Effector memory CD4-positive, alpha-beta T cell (primary cell): ENCODE data around the gene BRD3.

Experiments used
- DNase-seq, 3 donors: peaks; one replicate each; pipeline ENCODE4 v3.0.0-alpha.2; 2020
- H3K27ac ChIP-seq: 2 replicates; pipeline ENCODE4 v1.7.0; 2013; ENCODE audit warnings: mild to moderate bottlenecking, low read length, moderate library complexity; ENCODE audit not compliant: insufficient read depth, poor library complexity, severe bottlenecking
- H3K27me3 ChIP-seq: replicated peaks from 2 replicates; pipeline ENCODE4 v1.7.0; 2013; ENCODE audit warnings: mild to moderate bottlenecking, low read length; ENCODE audit not compliant: insufficient read depth, control insufficient read depth, poor library complexity, severe bottlenecking
- H3K36me3 ChIP-seq: 2 replicates; pipeline ENCODE4 v1.7.0; 2013; ENCODE audit warnings: mild to moderate bottlenecking, low read length, moderate library complexity; ENCODE audit not compliant: control insufficient read depth, insufficient read depth
- H3K4me1 ChIP-seq: 2 replicates; pipeline ENCODE4 v1.7.0; 2013; ENCODE audit warnings: low read length, mild to moderate bottlenecking; ENCODE audit not compliant: control insufficient read depth, insufficient read depth, poor library complexity, severe bottlenecking
- H3K4me3 ChIP-seq: 2 replicates; pipeline ENCODE4 v1.7.0; 2013; ENCODE audit warnings: low read length, low read depth, mild to moderate bottlenecking; ENCODE audit not compliant: insufficient read depth, poor library complexity, severe bottlenecking
- H3K9me3 ChIP-seq: 2 replicates; pipeline ENCODE4 v1.7.0; 2013; ENCODE audit warnings: mild to moderate bottlenecking, low read length, moderate library complexity; ENCODE audit not compliant: control insufficient read depth

BRD3 gene

GRCh38 chr9:133987446-133987788, 80.4 kb downstream of the BRD3 start:
- Histone ChIP-seq H3K4me1 (peaks cover 3% of the 10 kb centered on the region), H3K36me3 (no peaks in the 10 kb centered on the region), H3K9me3 (no peaks in the 10 kb centered on the region), H3K27ac (no peak overlapping the region), H3K27me3 (peaks cover 11% of the 10 kb centered on the region), H3K4me3 (no peak overlapping the region)
- DNase-seq, result no peak

DNA sequence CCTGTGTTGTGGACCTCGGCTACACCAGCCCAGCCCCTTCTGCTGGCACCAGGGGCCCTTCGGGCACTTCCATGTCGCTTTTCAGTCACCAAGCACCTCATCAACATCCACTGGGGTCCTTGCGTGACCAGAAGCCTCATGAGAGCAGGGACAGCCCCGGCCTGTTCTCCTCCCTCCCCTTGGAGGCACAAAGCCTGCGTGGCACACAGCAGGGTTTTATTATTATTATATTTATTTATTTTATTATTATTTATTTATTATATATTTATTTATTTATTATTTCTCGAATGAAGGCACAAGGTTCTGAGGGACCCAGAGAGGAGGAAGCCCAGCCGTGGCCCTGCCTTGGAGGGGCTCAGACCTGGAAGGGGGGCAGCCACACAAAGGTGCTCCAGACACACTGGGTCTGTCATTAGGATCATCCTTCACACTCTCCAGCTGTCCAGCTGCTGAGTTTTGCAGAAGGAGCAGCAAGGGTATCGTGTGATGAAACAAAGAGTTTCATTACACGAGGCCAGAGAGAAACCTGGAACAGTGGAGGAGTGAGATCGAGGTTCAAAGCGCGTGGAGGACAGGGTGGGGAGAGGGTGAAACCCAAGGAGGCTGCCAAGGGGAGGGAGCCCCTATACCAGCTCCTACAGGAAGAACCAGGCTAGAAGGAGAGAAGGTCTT, 80.9 kb downstream of the BRD3 start:
- Histone ChIP-seq H3K9me3 (no peaks in the 10 kb centered on the region), H3K36me3 (no peaks in the 10 kb centered on the region), H3K4me3 (no peak overlapping the region), H3K4me1 (peaks cover 3% of the 10 kb centered on the region), H3K27ac (no peak overlapping the region), H3K27me3 (peaks cover 11% of the 10 kb centered on the region)
- DNase-seq, result no peak

GRCh38 chr9:133986061-133986460, 81.8 kb downstream of the BRD3 start:
- Histone ChIP-seq H3K36me3 (no peaks in the 10 kb centered on the region), H3K27ac (no peak overlapping the region), H3K4me3 (no peak overlapping the region), H3K9me3 (no peaks in the 10 kb centered on the region), H3K27me3 (peaks cover 8% of the 10 kb centered on the region), H3K4me1 (peaks cover 1% of the 10 kb centered on the region)
- no peak for DNase-seq

GRCh38 chr9:133982971-133983720, 84.7 kb downstream of the BRD3 start:
- H3K27me3 ChIP-seq, result no peaks in the 10 kb centered on the region
- H3K27ac ChIP-seq, result no peak overlapping the region
- no peaks in the 10 kb centered on the region for H3K4me1 ChIP-seq
- no peak for DNase-seq
- no peaks in the 10 kb centered on the region for H3K9me3 ChIP-seq
- no peak overlapping the region for H3K4me3 ChIP-seq
- no peaks in the 10 kb centered on the region for H3K36me3 ChIP-seq

GRCh38 chr9:133981958-133982681, 85.7 kb downstream of the BRD3 start:
- no peak for DNase-seq
- no peaks in the 10 kb centered on the region for H3K36me3 ChIP-seq
- no peak overlapping the region for H3K27ac ChIP-seq
- no peaks in the 10 kb centered on the region for H3K9me3 ChIP-seq
- H3K4me3 ChIP-seq, result no peak overlapping the region
- H3K27me3 ChIP-seq, result no peaks in the 10 kb centered on the region
- no peaks in the 10 kb centered on the region for H3K4me1 ChIP-seq

DNA sequence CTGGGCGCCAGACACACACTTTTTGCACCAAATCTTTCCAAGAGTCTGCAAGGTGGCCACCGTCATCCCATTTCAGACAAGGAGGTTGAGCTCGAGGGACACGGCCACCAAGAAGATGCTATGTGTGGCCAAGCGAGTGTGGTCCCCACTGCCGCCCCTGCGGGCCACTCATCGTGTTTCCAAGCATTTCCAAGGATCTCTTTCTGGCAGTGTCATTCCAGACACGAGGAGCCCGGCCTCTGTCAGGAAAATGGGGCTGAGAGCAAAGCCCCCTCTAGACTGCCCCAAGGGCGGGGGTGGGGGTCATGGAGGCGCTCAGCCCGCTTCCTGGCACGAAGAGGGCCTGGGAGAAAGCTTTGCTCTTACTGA, 86.3 kb downstream of the BRD3 start:
- Histone ChIP-seq H3K4me1 (no peaks in the 10 kb centered on the region), H3K9me3 (no peaks in the 10 kb centered on the region), H3K27me3 (no peaks in the 10 kb centered on the region), H3K27ac (no peak overlapping the region), H3K4me3 (no peak overlapping the region), H3K36me3 (no peaks in the 10 kb centered on the region)
- DNase-seq, result no peak

DNA sequence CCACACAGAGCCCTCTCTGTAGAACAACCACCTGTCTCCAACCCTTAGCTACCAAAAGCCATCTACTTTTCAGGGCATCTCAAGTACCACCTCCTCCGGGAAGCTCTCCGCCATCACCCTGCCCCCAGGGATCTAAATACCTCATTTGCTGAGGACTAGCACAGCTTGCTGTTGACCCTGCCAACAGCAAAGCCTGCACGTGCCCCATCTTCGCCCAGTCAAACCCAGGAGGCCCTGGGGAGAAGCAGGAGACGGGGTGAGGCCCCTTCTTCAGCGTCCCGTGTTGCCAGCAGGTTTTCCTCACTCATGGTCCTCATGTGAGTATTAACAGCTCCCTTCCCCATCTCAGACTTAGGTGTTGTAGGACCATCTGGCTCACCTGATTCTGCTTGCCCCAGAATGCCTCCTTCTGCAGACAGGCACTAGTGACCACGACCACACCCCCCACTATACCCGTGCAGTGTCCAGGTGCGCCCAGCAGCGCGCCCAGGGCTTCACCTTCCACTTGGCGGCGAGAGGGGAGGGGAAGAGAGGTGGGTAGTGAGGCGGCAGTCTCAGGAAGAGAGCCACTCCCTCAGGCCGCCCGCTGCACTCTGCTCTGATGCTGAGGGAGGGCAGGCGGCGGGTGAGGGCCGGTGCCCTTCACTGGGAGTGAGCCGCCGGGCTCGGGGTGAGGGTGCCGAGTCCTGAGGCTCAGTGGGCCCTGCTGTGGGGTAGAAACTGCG, 86.8 kb downstream of the BRD3 start:
- H3K36me3 ChIP-seq, result no peaks in the 10 kb centered on the region
- no peak overlapping the region for H3K4me3 ChIP-seq
- H3K27ac ChIP-seq, result no peak overlapping the region
- H3K9me3 ChIP-seq, result no peaks in the 10 kb centered on the region
- no peaks in the 10 kb centered on the region for H3K27me3 ChIP-seq
- H3K4me1 ChIP-seq, result no peaks in the 10 kb centered on the region
- no peak for DNase-seq
